HG02884 (cell line): ENCODE data around the gene SP100.
"Not testable (repeated sequence)": the region's sequence is repeated elsewhere in the genome, so short reads cannot be mapped to it uniquely, and the experiment has no call there.

ENCODE experiments used
- ATAC-seq: cut with Tn5 transposase; IDR thresholded peaks from one replicate; pipeline ENCODE4 v1.9.1; 2021; ENCODE audit warnings: mild to moderate bottlenecking, moderate library complexity; ENCODE audit not compliant: unreplicated experiment

SP100 gene

GRCh38 chr2:230418341-230419016, 2.5 kb downstream of the SP100 start:
- no peak for ATAC-seq

GRCh38 chr2:230419181-230419580, 3.2 kb downstream of the SP100 start:
- no peak for ATAC-seq

- no peak for ATAC-seq
Observed at GRCh38 chr2:230422149-230422548, 6.1 kb downstream of the SP100 start.

- ATAC-seq: no peak
Observed at GRCh38 chr2:230423851-230424458, 8.0 kb downstream of the SP100 start.

GRCh38 chr2:230425377-230425776, 9.4 kb downstream of the SP100 start:
- ATAC-seq: no peak

GRCh38 chr2:230429513-230429912, 13.5 kb downstream of the SP100 start:
- no peak for ATAC-seq

- no peak for ATAC-seq
Observed at GRCh38 chr2:230430957-230431910, 15.2 kb downstream of the SP100 start.

GRCh38 chr2:230434677-230435324, 18.8 kb downstream of the SP100 start:
- no peak for ATAC-seq

GRCh38 chr2:230435431-230435830, 19.4 kb downstream of the SP100 start:
- ATAC-seq: no peak

GRCh38 chr2:230439121-230439520, 23.1 kb downstream of the SP100 start:
- not testable (repeated sequence) for ATAC-seq

- no peak for ATAC-seq
Observed at GRCh38 chr2:230439590-230439989, 23.6 kb downstream of the SP100 start.

- no peak for ATAC-seq
Observed at GRCh38 chr2:230441227-230441897, 25.4 kb downstream of the SP100 start.

- ATAC-seq: no peak
Observed at GRCh38 chr2:230443541-230443940, 27.5 kb downstream of the SP100 start.

GRCh38 chr2:230444832-230445231, 28.8 kb downstream of the SP100 start:
- no peak for ATAC-seq

GRCh38 chr2:230447036-230447435, 31.0 kb downstream of the SP100 start:
- ATAC-seq: no peak

- ATAC-seq: peak; percentile 77
Observed at GRCh38 chr2:230447455-230448451, 31.8 kb downstream of the SP100 start.

- no peak for ATAC-seq
Observed at GRCh38 chr2:230449901-230450467, 34.0 kb downstream of the SP100 start.

GRCh38 chr2:230453006-230453405, 37.0 kb downstream of the SP100 start:
- ATAC-seq: no peak
